Thoracic aorta endothelial cell (primary cell): ENCODE data around the gene FCGR2B. TPM values are rescaled to one million over a fixed set of nuclear protein-coding genes. Genes with fewer than 3 reads are reported as not detected.

Experiments
- small RNA-seq: library from RNA; depleted of rRNA; stranded (forward); fragments of <200 nt; gene quantifications from one replicate; pipeline ENCODE3, GENCODE V24; 2012
- total RNA-seq: library from RNA; depleted of rRNA; stranded (reverse); fragments of >200 nt; gene quantifications from 2 replicates; pipeline ENCODE4 v1.2.3, GENCODE V29; 2012

Gene FCGR2B
- total RNA-seq = not detected in 2 replicates

DNA sequence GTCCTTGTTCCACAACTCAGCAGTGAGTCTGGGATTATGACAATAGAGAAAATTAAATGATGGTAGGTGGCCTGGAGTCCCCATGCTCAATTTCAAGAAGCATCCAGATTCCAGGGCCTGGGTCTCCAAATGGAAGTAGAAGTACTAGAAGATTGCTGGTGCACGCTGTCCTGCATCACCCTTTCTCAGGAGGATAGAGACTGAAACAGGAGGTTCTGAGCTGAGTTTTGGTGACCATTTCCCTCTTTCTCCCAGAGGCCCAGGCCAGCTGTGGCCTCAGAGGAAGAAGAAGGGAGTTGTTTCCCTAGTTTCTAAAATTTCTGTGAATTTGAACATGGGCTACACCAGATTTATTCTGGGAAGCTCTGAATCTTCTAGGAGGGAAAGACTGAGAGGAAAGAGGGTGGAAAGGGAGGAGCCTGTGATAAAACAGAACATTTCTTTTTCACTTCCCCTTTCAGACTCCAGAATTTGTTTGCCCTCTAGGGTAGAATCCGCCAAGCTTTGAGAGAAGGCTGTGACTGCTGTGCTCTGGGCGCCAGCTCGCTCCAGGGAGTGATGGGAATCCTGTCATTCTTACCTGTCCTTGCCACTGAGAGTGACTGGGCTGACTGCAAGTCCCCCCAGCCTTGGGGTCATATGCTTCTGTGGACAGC is at the start of gene FCGR2B:
TSS of gene FCGR2B (plus strand) at position 460 of the 656 bp plus-strand sequence. CDS start at position 559, 99 bp downstream.

GRCh38 chr1:161631076-161631475 is 31.9 kb upstream of the FCGR2B start, which contains the start of gene FCGR3B:
Gene FCGR3B (minus strand): TSS chr1:161631176. CDS start chr1:161631094, 82 bp downstream.

GRCh38 chr1:161706482-161707347 is 43.8 kb downstream of the FCGR2B start, which contains the start of gene FCRLA:
Gene FCRLA (plus strand): TSS chr1:161707229. CDS start chr1:161707265, 36 bp downstream.

DNA sequence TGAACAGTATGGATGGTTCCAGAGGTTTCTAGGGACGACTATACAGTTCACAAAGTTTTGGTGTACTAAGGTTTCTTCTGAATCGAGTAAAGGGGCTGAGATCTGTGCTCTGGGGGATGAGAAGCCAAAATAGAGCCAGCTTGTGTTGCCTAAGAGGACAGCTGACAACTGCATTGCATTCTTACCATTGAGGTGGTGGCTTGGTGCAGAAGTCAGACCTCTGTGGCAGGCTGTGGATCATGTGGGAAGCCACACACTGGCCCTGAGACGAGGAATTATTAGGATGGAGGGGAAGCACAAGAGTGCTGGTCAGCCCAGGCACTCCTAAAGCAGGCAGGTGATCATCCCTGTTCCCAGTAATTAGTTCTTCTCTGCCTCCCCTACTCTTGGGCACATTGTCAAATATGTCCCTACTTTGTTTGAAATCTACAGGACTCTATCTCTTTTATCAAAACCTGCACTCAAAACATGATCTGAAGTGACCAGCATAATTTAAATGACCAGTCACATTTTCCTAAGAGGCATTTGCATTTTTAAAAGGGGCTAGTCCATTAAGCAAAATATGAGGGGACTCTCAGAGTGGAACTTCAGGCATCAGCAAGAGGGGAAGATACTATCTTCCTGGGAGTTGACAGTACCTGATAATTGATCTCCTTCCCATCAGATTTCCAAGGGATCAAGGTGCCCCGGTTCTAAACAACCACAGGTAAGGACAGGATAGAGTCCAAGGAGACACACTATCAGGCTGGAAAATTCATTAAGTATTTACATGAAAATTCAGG is 58.2 kb downstream of the FCGR2B start, which contains the start of gene FCRLB:
TSS of gene FCRLB (plus strand) at position 589 of the 782 bp plus-strand sequence. CDS start 1,129 bp downstream, outside the sequence.

Small RNAs within 50 kb of the gene (small RNA-seq; reads per million reads assigned to genes)
- gene RF00019 = not detected

Other genes starting within 250 kb of the FCGR2B start
- 0.22 TPM in 1 of 2 replicates, not detected in the other for gene FCGR2A, start 157.7 kb upstream of the FCGR2B start, total RNA-seq
- 0.22 and 0.27 TPM in 2 replicates for gene HSPA6, start 138.6 kb upstream of the FCGR2B start, total RNA-seq
- not detected in 2 replicates for gene FCGR3A, start 113.3 kb upstream of the FCGR2B start, total RNA-seq
- gene FCGR3B, start 32.0 kb upstream of the FCGR2B start, total RNA-seq = not detected in 2 replicates
- not detected in 2 replicates for gene FCRLA, start 44.1 kb downstream of the FCGR2B start, total RNA-seq
- gene FCRLB, start 58.4 kb downstream of the FCGR2B start, total RNA-seq = 0.66 and 1.0 TPM in 2 replicates
- gene DUSP12, start 86.6 kb downstream of the FCGR2B start, total RNA-seq = 38.4 and 40.6 TPM in 2 replicates
- gene ATF6, start 103.2 kb downstream of the FCGR2B start, total RNA-seq = 74.3 and 83.1 TPM in 2 replicates